Uterus (tissue), 2 donors: ENCODE data around the gene IFIH1.

Source experiments
- POLR2A ChIP-seq, 2 donors: fragments of 450-650 bp; IDR thresholded peaks; one replicate each; pipeline ENCODE4 v1.6.1; 2016; ENCODE audit warnings: antibody characterized with exemption in 2 of 2, mild to moderate bottlenecking in 1 of 2, moderate library complexity in 1 of 2
- TF ChIP-seq, protein P1 (sequence below), 4 experiments: fragments of 200-600 bp in 2 of 4; fragments of 450-650 bp in 2 of 4; sonication (generic) in 2 of 4; IDR thresholded peaks; one replicate each; pipeline ENCODE4 v1.5.1; 2016 to 2019; ENCODE audit warnings: antibody characterized with exemption in 4 of 4, mild to moderate bottlenecking in 2 of 4, moderate library complexity in 1 of 4

DNA sequence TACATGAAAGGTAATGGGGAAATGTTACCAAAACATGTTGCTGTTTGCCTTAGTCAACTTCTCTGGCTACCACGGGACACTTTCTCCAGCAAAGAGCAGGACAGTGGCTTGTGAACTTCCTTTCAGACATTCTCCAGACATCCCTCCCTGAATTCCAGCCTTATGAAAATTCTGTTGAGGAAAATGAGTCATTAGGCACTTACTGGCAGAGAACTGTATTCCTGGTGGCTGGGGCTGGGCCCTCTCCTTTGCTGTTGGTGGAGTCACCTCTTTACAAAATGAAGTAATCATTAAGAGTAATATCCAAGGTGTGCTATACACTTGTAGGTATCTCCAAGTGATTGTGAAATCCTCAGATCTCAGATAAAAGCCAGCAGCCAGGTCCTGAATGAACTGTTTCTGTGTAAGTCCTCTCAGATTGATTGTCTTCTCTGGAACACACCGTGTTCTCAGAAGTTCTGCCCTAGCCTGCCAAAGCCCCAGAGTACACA lies 73.9 kb downstream of the IFIH1 start:
- TF ChIP-seq, protein P1, sequence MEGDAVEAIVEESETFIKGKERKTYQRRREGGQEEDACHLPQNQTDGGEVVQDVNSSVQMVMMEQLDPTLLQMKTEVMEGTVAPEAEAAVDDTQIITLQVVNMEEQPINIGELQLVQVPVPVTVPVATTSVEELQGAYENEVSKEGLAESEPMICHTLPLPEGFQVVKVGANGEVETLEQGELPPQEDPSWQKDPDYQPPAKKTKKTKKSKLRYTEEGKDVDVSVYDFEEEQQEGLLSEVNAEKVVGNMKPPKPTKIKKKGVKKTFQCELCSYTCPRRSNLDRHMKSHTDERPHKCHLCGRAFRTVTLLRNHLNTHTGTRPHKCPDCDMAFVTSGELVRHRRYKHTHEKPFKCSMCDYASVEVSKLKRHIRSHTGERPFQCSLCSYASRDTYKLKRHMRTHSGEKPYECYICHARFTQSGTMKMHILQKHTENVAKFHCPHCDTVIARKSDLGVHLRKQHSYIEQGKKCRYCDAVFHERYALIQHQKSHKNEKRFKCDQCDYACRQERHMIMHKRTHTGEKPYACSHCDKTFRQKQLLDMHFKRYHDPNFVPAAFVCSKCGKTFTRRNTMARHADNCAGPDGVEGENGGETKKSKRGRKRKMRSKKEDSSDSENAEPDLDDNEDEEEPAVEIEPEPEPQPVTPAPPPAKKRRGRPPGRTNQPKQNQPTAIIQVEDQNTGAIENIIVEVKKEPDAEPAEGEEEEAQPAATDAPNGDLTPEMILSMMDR (IDR thresholded peaks at IDR 0.05), result no peak
- TF ChIP-seq POLR2A (IDR thresholded peaks at IDR 0.05), result no peak
